Myocyte (in vitro differentiated cells): Measurements from ENCODE around the gene TEX26. TPM values are rescaled to one million over a fixed set of nuclear protein-coding genes. Genes with fewer than 3 reads are reported as not detected.
A peak's percentile ranks its signal among the peaks of the same experiment; 100 is the strongest.

ENCODE experiments used
- DNase-seq: peaks from one replicate; pipeline ENCODE4 v3.0.0-alpha.2; 2012; ENCODE audit warnings: low read depth
- total RNA-seq: library from RNA; depleted of rRNA; stranded (reverse); fragments of >200 nt; gene quantifications from 2 replicates; pipeline ENCODE4 v1.2.3, GENCODE V29; 2014

Gene TEX26
- total RNA-seq, 1 donor from 2014 or later: not detected

GRCh38 chr13:30918662-30919405 is 13.6 kb upstream of the TEX26 start:
- DNase-seq: no peak

- DNase-seq: no peak
Observed at GRCh38 chr13:30920162-30920909, 12.1 kb upstream of the TEX26 start.

- DNase-seq: no peak
Observed at GRCh38 chr13:30923418-30923817, 9.0 kb upstream of the TEX26 start.

GRCh38 chr13:30924721-30925120 is 7.7 kb upstream of the TEX26 start:
- DNase-seq: no peak

- DNase-seq: no peak
Observed at GRCh38 chr13:30925429-30925828, 7.0 kb upstream of the TEX26 start.

GRCh38 chr13:30926781-30927180 is 5.7 kb upstream of the TEX26 start:
- no peak for DNase-seq

- peak; percentile 27 for DNase-seq
Observed at GRCh38 chr13:30927188-30927587, 5.3 kb upstream of the TEX26 start.

GRCh38 chr13:30927595-30927994 is 4.9 kb upstream of the TEX26 start:
- no peak for DNase-seq

- no peak for DNase-seq
Observed at GRCh38 chr13:30928978-30929377, 3.5 kb upstream of the TEX26 start.

GRCh38 chr13:30933354-30933670 is 856 bp downstream of the TEX26 start:
- DNase-seq: no peak

- DNase-seq: no peak
Observed at GRCh38 chr13:30934381-30934780, 1.9 kb downstream of the TEX26 start.

- DNase-seq: no peak
Observed at GRCh38 chr13:30934803-30935202, 2.3 kb downstream of the TEX26 start.

GRCh38 chr13:30936971-30937370 is 4.5 kb downstream of the TEX26 start:
- DNase-seq: no peak

GRCh38 chr13:30943881-30944280 is 11.4 kb downstream of the TEX26 start:
- DNase-seq: no peak

- no peak for DNase-seq
Observed at GRCh38 chr13:30957258-30957943, 24.9 kb downstream of the TEX26 start.

GRCh38 chr13:30959678-30960077 is 27.2 kb downstream of the TEX26 start:
- DNase-seq: no peak

GRCh38 chr13:30963791-30964190 is 31.3 kb downstream of the TEX26 start:
- peak; percentile 41 for DNase-seq

- peak; percentile 16 for DNase-seq
Observed at GRCh38 chr13:30965380-30965779, 32.9 kb downstream of the TEX26 start.

GRCh38 chr13:30966101-30966500 is 33.6 kb downstream of the TEX26 start:
- no peak for DNase-seq

GRCh38 chr13:30968846-30969245 is 36.4 kb downstream of the TEX26 start:
- DNase-seq: peak; percentile 14

GRCh38 chr13:30971575-30971974 is 39.1 kb downstream of the TEX26 start:
- no peak for DNase-seq

- no peak for DNase-seq
Observed at GRCh38 chr13:30972888-30973377, 40.5 kb downstream of the TEX26 start.
